GM19023 (cell line): ENCODE data around the gene CACNA2D3.
"Not testable (repeated sequence)": the region's sequence is repeated elsewhere in the genome, so short reads cannot be mapped to it uniquely, and the experiment has no call there.

Source experiments
- ATAC-seq: cut with Tn5 transposase; IDR thresholded peaks from one replicate; pipeline ENCODE4 v1.9.1; 2021; ENCODE audit warnings: mild to moderate bottlenecking, moderate library complexity; ENCODE audit not compliant: unreplicated experiment

CACNA2D3 gene

DNA sequence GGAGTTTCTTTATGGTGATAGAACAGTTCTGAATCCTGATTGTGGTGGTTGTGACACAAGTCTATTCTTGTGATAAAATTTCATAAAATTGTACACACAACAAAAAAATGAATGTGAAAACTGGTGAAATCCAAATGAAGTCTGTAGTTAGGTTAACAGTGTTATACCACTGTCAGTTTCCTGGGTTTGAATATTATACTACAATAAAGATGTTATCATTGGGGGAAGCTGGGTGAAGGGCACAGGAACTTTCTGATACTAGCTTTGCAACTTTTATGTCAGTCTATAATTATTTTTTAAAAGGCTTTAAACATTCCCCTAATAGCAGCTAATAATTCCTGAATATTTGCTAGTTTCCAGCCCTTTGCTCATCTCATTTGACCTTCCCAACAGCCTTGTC lies 485.7 kb downstream of the CACNA2D3 start:
- ATAC-seq: no peak

DNA sequence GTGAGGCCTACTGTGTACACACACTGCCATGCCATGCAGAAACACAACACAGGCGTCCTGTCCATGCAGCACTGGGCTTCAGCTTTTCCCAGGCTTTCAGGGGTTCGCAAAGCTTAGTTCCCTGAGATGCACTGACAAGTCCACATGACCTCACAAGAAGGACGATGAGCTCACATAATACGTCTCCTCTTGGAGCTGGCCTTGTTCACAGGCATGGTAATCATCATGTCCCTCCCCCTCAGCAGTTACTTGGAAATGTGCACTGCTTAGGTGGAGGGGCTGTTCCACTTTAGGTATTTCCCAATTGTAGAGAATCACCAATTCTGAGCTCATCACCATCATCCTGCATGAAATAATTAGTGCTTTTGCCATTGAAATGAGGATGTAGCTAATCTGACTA lies 496.7 kb downstream of the CACNA2D3 start:
- no peak for ATAC-seq

DNA sequence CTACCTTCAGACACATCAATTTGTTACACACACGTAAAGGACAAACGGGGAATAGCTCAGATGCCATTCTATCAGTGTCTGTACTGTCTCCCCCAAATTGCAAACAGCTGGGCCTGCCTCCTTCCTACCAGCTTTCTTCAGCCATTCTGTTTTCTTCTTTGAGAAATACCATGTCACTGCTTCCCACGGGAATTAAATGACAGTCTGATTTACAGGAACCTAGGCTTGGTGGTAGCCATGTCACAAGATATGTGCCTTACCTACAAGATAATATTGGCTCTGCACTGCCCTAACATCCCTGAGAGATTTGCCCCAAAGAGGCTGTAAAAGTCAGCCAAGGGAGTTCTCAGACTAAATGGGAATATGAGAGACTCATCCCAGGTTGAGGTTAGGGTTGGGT lies 497.2 kb downstream of the CACNA2D3 start:
- no peak for ATAC-seq

DNA sequence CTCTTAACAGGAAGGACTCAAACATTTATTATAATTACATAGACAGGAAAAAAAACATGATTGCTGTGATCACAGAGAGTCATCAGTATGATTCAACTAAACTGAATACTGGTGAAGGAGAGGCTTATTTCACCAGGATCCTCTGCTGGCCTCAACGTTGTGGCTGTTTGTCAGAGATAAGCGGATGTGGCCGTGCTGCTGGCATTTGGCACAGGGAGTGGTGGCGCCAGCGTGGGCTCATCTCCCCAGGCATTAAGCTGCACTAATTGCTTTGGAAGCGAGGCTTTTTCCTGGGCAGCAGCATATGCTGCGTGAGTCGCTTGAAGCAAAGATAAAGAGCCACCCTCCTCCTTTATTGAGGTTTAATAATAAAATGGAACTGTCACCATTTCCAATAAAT lies 498.8 kb downstream of the CACNA2D3 start:
- ATAC-seq: no peak

DNA sequence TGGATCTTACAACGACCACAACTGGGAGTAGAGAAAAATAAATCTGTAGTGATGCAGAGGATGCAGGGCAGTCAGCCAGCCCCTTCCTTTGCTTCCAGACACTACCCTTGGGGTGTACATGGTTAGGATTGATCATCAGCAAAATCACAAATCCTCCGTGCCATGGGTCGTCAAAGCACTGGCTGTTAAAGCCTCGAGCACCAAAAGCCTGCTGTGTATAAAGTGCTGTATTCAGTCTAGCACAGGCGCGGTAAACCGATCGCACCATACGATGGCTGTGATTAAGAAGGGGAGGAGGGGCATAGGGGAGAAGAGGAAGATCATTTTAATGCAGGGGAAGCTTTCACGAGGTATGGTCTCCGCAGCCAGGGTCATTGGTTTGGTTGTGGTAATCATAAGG lies 500.3 kb downstream of the CACNA2D3 start:
- no peak for ATAC-seq

DNA sequence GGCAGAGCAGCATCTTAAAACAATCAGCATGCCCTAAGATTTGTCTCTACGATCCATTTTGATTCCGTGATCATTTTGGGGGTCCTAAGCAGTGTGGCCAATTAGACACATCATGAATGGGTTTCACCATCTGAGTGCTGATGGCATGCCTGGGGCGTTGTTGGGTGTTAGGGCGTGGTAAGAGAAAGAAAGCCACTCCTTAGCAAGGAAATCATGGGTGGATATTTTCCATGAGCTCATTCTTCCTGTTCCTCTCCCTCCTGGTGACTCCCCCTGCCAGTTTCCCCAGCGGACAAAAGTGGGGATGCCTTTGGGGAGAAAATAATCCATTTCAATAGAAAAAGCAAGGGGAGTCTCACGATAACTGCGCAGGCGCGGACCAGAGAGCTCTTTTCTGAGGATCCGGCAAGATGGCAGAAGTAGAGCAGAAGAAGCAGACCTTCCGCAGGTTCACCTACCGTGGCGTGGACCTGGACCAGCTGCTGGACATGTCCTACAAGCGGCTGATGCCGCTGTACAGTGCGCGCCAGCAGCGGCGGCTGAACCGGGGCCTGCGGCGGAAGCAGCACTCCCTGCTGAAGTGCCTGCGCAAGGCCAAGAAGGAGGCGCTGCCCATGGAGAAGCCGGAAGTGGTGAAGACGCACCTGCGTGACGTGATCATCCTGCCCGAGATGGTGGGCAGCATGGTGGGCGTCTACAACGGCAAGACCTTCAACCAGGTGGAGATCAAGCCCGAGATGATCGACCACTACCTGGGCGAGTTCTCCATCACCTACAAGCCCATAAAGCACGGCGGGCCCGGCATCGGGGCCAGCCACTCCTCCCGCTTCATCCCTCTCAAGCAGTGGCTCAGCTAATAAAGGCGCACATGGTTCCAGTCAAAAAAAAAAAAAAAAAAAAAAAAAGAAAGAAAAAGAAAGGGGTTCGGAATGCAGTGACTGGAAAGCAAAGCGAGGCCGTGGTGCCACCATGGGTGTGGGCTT lies 503.7 kb downstream of the CACNA2D3 start:
- no peak for ATAC-seq

DNA sequence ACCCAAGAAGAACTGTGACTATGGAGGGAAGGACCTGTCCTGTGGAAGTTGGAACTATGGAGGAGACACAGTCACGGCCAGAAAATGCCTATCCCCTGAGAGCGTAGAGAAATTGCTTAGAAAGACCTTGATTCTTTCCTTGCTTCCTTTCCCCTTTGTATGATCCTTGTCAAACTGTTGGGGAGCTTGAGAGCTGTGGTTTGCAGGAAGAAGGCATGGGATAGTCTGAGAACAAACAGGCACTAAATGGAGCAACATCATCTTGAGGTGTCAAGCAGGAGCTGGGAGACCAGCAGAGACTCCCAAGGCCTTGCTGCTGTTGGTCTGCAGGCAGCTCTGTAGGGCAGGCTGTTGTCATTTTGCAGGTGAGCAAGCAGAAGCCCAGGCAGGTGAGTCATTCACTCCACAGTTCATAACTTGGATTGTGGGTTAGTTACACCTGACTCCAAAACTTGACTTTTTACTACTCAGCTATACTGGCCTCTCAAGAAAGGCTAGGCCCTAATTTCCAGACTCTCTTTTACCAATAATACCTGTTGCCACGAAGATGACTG lies 506.6 kb downstream of the CACNA2D3 start:
- ATAC-seq: no peak

DNA sequence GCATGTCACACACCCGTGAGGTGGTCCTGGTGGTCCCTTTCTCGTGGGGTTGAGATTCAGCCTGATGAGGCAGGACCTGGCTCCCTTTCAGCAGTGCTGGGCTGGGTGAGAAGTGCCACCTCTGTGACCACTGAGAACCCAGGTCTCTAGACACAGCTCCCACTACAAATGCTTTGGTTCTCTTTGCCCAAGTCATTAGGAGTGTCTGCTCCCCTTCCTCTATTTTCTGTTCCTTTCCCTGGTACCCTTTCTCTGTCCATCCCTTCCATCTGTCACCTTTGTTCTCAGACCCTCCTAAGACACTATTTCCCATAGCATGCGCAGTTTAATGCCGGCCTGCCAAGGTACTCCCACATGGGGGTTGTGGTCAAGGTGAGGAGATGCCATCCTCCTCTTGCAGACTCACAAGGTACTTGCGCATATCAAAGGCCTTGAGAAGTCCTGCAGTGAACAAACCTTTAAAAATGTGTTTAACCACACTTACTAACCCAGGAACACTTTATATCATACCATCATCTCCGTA lies 507.8 kb downstream of the CACNA2D3 start:
- ATAC-seq: no peak

DNA sequence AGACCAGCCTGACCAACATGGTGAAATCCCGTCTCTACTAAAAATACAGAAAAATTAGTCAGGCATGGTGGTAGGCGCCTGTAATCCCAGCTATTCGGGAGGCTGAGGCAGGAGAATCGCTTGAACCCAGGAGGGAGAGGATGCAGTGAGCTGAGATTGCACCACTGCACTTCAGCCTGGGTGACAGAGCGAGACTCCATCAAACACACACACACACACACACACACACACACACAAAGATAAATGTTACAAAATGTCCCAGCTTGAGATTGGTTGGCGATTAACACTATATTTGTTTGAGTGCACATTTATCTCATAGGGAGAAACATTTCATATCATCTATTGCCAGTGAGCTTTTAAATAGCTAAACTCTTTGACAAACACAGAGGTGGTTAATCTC lies 508.6 kb downstream of the CACNA2D3 start:
- not testable (repeated sequence) for ATAC-seq

DNA sequence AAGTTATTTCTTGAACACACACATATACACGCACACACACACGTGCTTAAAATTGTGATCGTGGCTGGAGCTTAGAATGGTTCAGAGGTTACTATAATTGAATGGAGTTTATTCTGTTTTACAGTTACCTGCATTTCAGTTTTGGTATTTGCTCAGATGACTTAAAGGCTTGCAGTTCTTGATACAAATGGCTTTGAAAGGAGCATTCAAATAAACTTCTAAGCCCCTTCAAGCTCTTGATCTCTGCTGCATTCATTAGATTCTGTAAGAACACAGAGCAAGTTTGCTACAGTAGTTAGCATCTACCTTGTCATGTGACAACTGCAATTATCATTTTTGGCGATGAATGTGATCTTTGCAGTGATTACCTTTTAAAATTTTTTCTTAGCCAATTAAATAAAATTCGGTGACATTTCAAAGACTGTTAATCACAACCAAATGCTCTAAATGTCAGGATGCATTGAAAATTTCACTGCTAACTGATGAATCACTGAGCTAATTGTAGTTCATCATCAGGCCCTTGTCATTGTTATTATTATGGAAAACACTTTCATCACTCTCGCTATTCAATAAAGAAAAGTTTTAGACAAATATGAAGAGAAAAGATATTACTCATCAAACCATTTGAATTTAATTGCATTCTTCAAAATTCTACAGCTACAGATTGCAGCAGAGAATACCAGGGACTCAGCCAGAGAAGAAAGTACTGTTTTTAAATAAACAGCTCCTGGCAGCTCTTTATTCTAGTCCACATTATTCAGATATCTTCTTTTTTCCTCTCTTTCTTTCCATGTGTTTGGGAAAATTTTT lies 509.4 kb downstream of the CACNA2D3 start:
- no peak for ATAC-seq

DNA sequence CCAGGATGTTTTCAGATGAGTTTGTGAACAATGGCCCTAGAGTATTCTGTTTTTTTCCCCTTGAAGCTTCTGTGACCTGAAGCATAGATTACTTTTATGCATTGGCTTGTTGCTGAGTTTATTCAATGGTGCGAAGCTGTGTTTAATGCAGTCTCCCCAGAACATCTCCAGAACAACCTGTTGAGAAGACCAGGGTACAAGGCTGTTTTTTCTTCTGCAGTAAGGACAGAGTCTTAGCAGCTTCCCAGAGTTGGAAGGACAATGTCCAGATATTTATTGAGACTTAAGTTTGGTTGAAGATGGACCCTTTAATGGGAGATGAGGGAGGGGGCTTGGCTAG lies 509.9 kb downstream of the CACNA2D3 start:
- ATAC-seq: no peak

DNA sequence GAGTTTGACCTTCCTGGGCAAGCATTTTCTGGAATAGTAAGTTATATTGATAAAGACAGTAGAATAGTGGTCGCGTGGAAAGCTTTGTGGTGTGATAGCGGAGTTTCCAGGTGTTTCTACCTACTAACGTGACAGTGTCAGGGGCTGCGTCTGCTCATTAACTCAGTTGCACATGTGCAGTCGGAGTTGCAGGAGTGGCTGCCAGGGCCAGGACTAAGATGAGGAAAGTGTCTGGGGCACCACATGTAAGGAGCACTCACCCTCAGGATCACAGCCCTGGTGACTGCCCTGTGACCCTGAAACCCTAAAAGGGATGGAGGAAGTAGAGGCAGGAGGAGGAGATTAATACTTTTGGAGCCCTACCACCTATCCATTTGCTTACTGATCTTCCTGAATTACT lies 510.5 kb downstream of the CACNA2D3 start:
- no peak for ATAC-seq

DNA sequence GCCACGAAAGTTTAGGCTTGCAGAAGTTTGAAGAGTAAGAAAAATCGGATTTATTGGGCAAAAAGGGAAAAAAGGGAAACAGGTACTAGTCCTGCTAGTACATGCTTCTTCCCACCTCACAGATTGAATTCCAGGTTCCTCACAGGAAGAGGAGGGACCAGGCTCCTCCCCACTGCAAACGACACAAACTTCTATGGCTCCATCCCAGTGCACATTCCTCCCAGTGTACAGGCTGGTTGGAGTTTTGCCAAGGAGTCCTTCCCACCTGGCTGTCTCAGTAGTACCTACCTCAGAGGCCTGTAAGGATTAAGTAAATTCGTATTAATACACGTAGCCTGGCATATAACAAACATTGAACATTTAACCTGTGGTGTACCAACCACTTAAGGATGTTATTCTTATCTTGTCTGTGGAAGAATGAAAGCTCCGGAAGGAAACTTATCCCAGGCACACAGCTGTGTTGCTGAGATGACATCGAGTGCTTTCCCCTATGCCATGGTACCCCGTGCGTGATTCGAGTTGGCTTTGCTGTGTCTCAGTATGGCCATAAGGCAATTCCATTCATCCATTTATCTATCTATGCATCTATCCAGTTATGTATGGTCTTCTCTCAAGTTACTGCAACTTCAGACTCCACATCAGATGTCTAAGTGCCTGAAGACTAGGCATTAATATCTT lies 511.2 kb downstream of the CACNA2D3 start:
- ATAC-seq: no peak

DNA sequence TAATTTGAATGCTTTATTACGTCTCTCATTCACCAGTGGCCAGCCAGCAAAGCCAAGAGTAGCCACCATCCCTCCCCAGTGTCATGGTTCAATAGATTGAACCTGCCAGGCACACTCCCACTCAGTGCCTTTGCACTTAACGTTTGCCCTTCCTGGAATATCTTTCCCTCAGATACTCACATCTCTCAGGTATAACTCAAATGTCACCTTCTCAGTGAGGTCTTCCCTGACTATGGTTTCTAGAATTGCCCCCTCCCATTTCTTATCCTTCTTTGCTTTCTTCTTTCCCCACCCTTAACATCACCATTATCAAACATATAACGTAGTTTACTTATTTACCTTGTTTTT lies 511.7 kb downstream of the CACNA2D3 start:
- no peak for ATAC-seq

DNA sequence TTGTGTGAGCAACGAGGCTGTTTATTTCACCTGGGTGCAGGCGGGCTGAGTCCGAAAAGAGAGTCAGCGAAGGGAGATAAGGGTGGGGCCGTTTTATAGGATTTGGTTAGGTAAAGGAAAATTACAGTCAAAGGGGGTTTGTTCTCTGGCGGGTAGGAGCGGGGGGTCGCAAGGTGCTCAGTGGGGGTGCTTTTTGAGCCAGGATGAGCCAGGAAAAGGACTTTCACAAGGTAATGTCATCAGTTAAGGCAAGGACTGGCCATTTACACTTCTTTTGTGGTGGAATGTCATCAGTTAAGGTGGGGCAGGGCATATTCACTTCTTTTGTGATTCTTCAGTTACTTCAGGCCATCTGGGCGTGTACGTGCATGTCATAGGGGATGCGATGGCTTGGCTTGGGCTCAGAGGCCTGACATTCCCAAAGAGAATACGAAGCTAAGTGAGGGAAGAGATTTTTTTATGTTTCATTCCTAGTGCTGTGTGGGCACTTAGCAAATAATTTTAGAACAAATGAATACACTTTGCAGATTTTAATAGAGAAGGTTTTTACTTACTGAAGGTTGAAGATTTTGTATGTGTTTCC lies 517.5 kb downstream of the CACNA2D3 start:
- ATAC-seq: not testable (repeated sequence)

DNA sequence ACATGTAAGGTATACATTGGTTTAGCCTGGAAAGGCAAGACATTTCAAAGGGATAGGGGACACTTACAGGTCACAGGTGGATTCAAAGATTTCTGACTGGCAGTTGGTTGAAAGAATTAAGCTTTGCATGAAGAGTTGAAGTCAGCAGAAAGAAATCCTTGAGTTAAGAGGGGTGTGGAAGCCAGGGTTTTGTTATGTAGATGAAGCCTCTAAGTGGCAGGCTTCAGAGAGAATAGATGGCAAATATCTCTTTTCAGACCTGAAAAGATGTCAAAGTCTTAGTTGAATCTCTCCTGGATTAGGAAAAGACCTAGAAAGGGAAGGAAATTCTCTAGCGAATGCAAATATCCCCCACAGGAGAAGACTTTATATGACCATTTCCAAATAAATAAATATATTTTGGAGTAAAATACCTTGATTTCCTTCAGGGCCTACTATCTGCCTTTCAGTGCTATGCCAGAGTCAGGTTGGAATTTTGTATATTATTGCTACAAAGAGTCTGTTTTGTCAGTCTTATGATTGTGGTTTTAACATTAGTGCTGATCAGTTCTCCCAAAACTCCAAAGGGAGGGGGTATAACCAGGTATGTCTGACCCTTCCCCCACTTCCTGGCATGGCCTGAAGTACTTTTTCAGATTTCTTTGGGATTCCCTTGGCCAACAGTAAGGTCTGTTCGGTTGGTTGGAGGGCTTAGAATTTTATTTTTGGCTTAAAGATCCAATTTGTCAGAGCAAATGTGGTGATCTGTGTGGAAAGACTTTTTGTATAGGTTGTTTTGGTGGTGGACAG lies 519.1 kb downstream of the CACNA2D3 start:
- no peak for ATAC-seq

DNA sequence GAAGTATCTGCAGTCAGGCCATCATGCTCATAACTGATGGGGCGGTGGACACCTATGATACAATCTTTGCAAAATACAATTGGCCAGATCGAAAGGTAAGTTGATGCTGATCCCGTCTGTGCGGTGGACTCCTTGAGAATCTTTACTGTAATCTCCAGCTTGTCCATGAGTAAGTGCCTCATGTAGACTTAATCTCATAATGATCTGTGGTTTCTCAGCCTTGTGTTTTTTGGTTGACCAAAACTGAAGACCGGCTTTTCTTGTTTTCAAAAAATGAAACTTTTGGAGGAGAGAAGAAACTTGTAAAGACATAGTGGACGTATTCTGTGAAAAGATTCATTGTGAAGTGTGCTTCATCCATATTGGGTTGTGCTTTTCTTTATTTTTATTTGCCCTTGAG lies 519.8 kb downstream of the CACNA2D3 start:
- no peak for ATAC-seq

DNA sequence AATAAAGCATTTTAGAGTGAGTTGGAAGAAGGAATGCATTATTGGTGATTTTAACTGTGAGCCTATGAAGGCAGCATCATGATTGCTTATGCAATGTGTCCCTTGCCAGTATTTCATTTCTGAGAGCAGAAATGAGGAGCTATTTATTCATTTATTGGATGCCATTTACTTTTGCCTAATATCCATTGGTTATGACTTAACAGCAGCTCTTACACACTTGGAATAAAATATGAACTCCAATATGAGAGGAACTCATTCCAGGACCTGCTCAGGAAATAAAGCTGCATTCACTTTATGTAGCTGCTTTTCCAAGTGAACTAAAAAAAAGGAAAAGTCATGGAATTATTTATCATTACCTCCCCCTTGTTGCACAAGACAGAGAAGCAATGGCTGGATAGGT lies 525.4 kb downstream of the CACNA2D3 start:
- ATAC-seq: no peak

DNA sequence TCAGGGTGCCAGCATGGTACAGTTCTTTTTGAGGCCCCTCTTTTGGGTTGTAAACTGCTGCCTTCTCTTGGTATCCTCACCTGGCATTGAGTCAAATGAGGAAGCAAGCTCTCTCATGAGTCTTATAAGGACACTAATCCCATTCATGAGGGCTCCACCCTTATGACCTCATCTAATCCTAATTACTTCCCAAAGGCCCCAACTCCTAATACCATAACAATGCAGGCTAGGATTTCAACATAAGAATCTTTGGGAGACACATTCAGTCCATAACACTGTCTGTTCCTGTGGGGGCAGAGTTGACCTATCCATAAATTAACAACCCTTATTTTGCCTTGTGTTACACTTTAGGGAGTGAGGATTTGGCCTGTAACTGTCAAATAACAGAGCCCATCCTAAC lies 527.2 kb downstream of the CACNA2D3 start:
- ATAC-seq: no peak
